Measurements from ENCODE around the gene RERE.

RERE gene

GRCh38 chr1:8439015-8439702 is 378.3 kb downstream of the RERE start:
- Histone ChIP-seq H2BK120ac (ENCODE audit: low read depth, low read length) (no peak overlapping the region), H3K14ac (ENCODE audit: low read length) (no peak overlapping the region), H3K23ac (ENCODE audit: low read depth, low read length, poor library complexity) (no peak overlapping the region), H4K91ac (ENCODE audit: low read depth, low read length, poor library complexity) (no peak overlapping the region), H2BK15ac (ENCODE audit: low read length) (no peak overlapping the region), H4K8ac (ENCODE audit: low read depth, low read length) (no peak overlapping the region), H3K4me1 (ENCODE audit: control insufficient read depth in 2 of 2, insufficient read depth in 1 of 2, low read depth in 1 of 2, low read length in 2 of 2) (peaks cover 11 to 32% of the 10 kb centered on the region in 2 donors), H3K4me2 (ENCODE audit: insufficient read depth, low read length, poor library complexity, severe bottlenecking) (no peak overlapping the region), H3K9ac (ENCODE audit: low read depth, low read length, poor library complexity) (no peak overlapping the region), H2AK5ac (ENCODE audit: low read depth, low read length) (no peak overlapping the region), H3K4me3 (ENCODE audit: low read length in 2 of 2) (no peak overlapping the region), H3K27ac (replicated peaks; ENCODE audit: low read length) (no peak overlapping the region), H2BK5ac (ENCODE audit: low read length) (no peak overlapping the region), H3K9me3 (replicated peaks in 1 of 2; ENCODE audit: control insufficient read depth in 2 of 2, insufficient read depth in 1 of 2, low read depth in 1 of 2, low read length in 2 of 2) (no peaks in the 10 kb centered on the region), H3K18ac (ENCODE audit: low read length) (no peak overlapping the region), H3K36me3 (replicated peaks in 1 of 2; ENCODE audit: control insufficient read depth in 2 of 2, insufficient read depth in 2 of 2, low read length in 2 of 2) (peaks cover 0 to 11% of the 10 kb centered on the region in 2 donors), H2AFZ (ENCODE audit: low read length) (no peak overlapping the region), H3K27me3 (ENCODE audit: control insufficient read depth in 3 of 3, insufficient read depth in 3 of 3, low read depth in 1 of 3, low read length in 3 of 3) (no peaks in the 10 kb centered on the region), H2BK12ac (ENCODE audit: low read length) (no peak overlapping the region), H3K4ac (ENCODE audit: low read length) (no peak overlapping the region), H3K79me1 (ENCODE audit: low read depth, low read length) (peaks cover 5% of the 10 kb centered on the region)
- no peak for DNase-seq (ENCODE audit: low spot score)
- WGBS, 2 donors (ENCODE audit: extremely low coverage in 2 of 2, insufficient read length in 2 of 2, insufficient replicate concordance in 1 of 2): no CpG with 5 or more reads among the region's 8 CpGs

- no peaks in the 10 kb centered on the region for H3K79me1 ChIP-seq (ENCODE audit: low read depth, low read length)
- H3K9me3 ChIP-seq (replicated peaks in 1 of 2; ENCODE audit: control insufficient read depth in 2 of 2, insufficient read depth in 1 of 2, low read depth in 1 of 2, low read length in 2 of 2): no peaks in the 10 kb centered on the region
- no CpG with 5 or more reads among the region's 4 CpGs for WGBS, 2 donors (ENCODE audit: extremely low coverage in 2 of 2, insufficient read length in 2 of 2, insufficient replicate concordance in 1 of 2)
- H4K91ac ChIP-seq (ENCODE audit: low read depth, low read length, poor library complexity): no peak overlapping the region
- H3K27me3 ChIP-seq (ENCODE audit: control insufficient read depth in 3 of 3, insufficient read depth in 3 of 3, low read depth in 1 of 3, low read length in 3 of 3): no peaks in the 10 kb centered on the region
- no peak overlapping the region for H2BK12ac ChIP-seq (ENCODE audit: low read length)
- no peak overlapping the region for H4K8ac ChIP-seq (ENCODE audit: low read depth, low read length)
- H2BK120ac ChIP-seq (ENCODE audit: low read depth, low read length): no peak overlapping the region
- H2BK15ac ChIP-seq (ENCODE audit: low read length): no peak overlapping the region
- no peak overlapping the region for H3K9ac ChIP-seq (ENCODE audit: low read depth, low read length, poor library complexity)
- DNase-seq (ENCODE audit: low spot score): no peak
- no peak overlapping the region for H3K4ac ChIP-seq (ENCODE audit: low read length)
- H3K18ac ChIP-seq (ENCODE audit: low read length): no peak overlapping the region
- no peak overlapping the region for H3K14ac ChIP-seq (ENCODE audit: low read length)
- no peak overlapping the region for H3K4me2 ChIP-seq (ENCODE audit: insufficient read depth, low read length, poor library complexity, severe bottlenecking)
- H3K36me3 ChIP-seq (replicated peaks in 1 of 2; ENCODE audit: control insufficient read depth in 2 of 2, insufficient read depth in 2 of 2, low read length in 2 of 2): peaks cover 0 to 9% of the 10 kb centered on the region in 2 donors
- peaks cover 11 to 32% of the 10 kb centered on the region in 2 donors for H3K4me1 ChIP-seq (ENCODE audit: control insufficient read depth in 2 of 2, insufficient read depth in 1 of 2, low read depth in 1 of 2, low read length in 2 of 2)
- no peak overlapping the region for H3K27ac ChIP-seq (replicated peaks; ENCODE audit: low read length)
- H2AFZ ChIP-seq (ENCODE audit: low read length): no peak overlapping the region
- H2AK5ac ChIP-seq (ENCODE audit: low read depth, low read length): no peak overlapping the region
- no peak overlapping the region for H2BK5ac ChIP-seq (ENCODE audit: low read length)
- no peak overlapping the region for H3K4me3 ChIP-seq (ENCODE audit: low read length in 2 of 2)
- no peak overlapping the region for H3K23ac ChIP-seq (ENCODE audit: low read depth, low read length, poor library complexity)
Observed at GRCh38 chr1:8438489-8438888, 379.0 kb downstream of the RERE start.

GRCh38 chr1:8437347-8437746 is 380.1 kb downstream of the RERE start:
- H2AFZ ChIP-seq (ENCODE audit: low read length): no peak overlapping the region
- H3K27ac ChIP-seq (replicated peaks; ENCODE audit: low read length): no peak overlapping the region
- H3K18ac ChIP-seq (ENCODE audit: low read length): no peak overlapping the region
- no peak overlapping the region for H4K91ac ChIP-seq (ENCODE audit: low read depth, low read length, poor library complexity)
- H2BK120ac ChIP-seq (ENCODE audit: low read depth, low read length): no peak overlapping the region
- no peak overlapping the region for H3K23ac ChIP-seq (ENCODE audit: low read depth, low read length, poor library complexity)
- no CpG with 5 or more reads among the region's 4 CpGs for WGBS, 2 donors (ENCODE audit: extremely low coverage in 2 of 2, insufficient read length in 2 of 2, insufficient replicate concordance in 1 of 2)
- no peak overlapping the region for H3K4ac ChIP-seq (ENCODE audit: low read length)
- no peak overlapping the region for H2AK5ac ChIP-seq (ENCODE audit: low read depth, low read length)
- H3K9ac ChIP-seq (ENCODE audit: low read depth, low read length, poor library complexity): no peak overlapping the region
- no peak overlapping the region for H3K4me3 ChIP-seq (ENCODE audit: low read length in 2 of 2)
- no peak for DNase-seq (ENCODE audit: low spot score)
- H3K27me3 ChIP-seq (ENCODE audit: control insufficient read depth in 3 of 3, insufficient read depth in 3 of 3, low read depth in 1 of 3, low read length in 3 of 3): no peaks in the 10 kb centered on the region
- no peak overlapping the region for H2BK12ac ChIP-seq (ENCODE audit: low read length)
- no peak overlapping the region for H3K4me2 ChIP-seq (ENCODE audit: insufficient read depth, low read length, poor library complexity, severe bottlenecking)
- H4K8ac ChIP-seq (ENCODE audit: low read depth, low read length): no peak overlapping the region
- H3K4me1 ChIP-seq (ENCODE audit: control insufficient read depth in 2 of 2, insufficient read depth in 1 of 2, low read depth in 1 of 2, low read length in 2 of 2): peaks cover 11 to 32% of the 10 kb centered on the region in 2 donors
- H3K79me1 ChIP-seq (ENCODE audit: low read depth, low read length): no peaks in the 10 kb centered on the region
- no peak overlapping the region for H3K14ac ChIP-seq (ENCODE audit: low read length)
- H2BK5ac ChIP-seq (ENCODE audit: low read length): no peak overlapping the region
- H3K36me3 ChIP-seq (replicated peaks in 1 of 2; ENCODE audit: control insufficient read depth in 2 of 2, insufficient read depth in 2 of 2, low read length in 2 of 2): peaks cover 0 to 9% of the 10 kb centered on the region in 2 donors
- H2BK15ac ChIP-seq (ENCODE audit: low read length): no peak overlapping the region
- H3K9me3 ChIP-seq (replicated peaks in 1 of 2; ENCODE audit: control insufficient read depth in 2 of 2, insufficient read depth in 1 of 2, low read depth in 1 of 2, low read length in 2 of 2): no peaks in the 10 kb centered on the region

GRCh38 chr1:8435569-8436071 is 381.8 kb downstream of the RERE start:
- WGBS, 2 donors (ENCODE audit: extremely low coverage in 2 of 2, insufficient read length in 2 of 2, insufficient replicate concordance in 1 of 2): no CpG with 5 or more reads among the region's 3 CpGs
- Histone ChIP-seq H2BK120ac (ENCODE audit: low read depth, low read length) (no peak overlapping the region), H3K27me3 (ENCODE audit: control insufficient read depth in 3 of 3, insufficient read depth in 3 of 3, low read depth in 1 of 3, low read length in 3 of 3) (no peaks in the 10 kb centered on the region), H2BK12ac (ENCODE audit: low read length) (no peak overlapping the region), H4K91ac (ENCODE audit: low read depth, low read length, poor library complexity) (no peak overlapping the region), H3K4me1 (ENCODE audit: control insufficient read depth in 2 of 2, insufficient read depth in 1 of 2, low read depth in 1 of 2, low read length in 2 of 2) (peaks cover 8 to 32% of the 10 kb centered on the region in 2 donors), H3K4ac (ENCODE audit: low read length) (no peak overlapping the region), H3K36me3 (replicated peaks in 1 of 2; ENCODE audit: control insufficient read depth in 2 of 2, insufficient read depth in 2 of 2, low read length in 2 of 2) (peaks cover 0 to 15% of the 10 kb centered on the region in 2 donors), H3K4me2 (ENCODE audit: insufficient read depth, low read length, poor library complexity, severe bottlenecking) (no peak overlapping the region), H3K18ac (ENCODE audit: low read length) (no peak overlapping the region), H3K9ac (ENCODE audit: low read depth, low read length, poor library complexity) (no peak overlapping the region), H2AK5ac (ENCODE audit: low read depth, low read length) (no peak overlapping the region), H3K4me3 (ENCODE audit: low read length in 2 of 2) (no peak overlapping the region), H3K14ac (ENCODE audit: low read length) (no peak overlapping the region), H3K27ac (replicated peaks; ENCODE audit: low read length) (no peak overlapping the region), H4K8ac (ENCODE audit: low read depth, low read length) (no peak overlapping the region), H3K23ac (ENCODE audit: low read depth, low read length, poor library complexity) (no peak overlapping the region), H3K9me3 (replicated peaks in 1 of 2; ENCODE audit: control insufficient read depth in 2 of 2, insufficient read depth in 1 of 2, low read depth in 1 of 2, low read length in 2 of 2) (no peaks in the 10 kb centered on the region), H2AFZ (ENCODE audit: low read length) (no peak overlapping the region), H2BK5ac (ENCODE audit: low read length) (no peak overlapping the region), H2BK15ac (ENCODE audit: low read length) (no peak overlapping the region), H3K79me1 (ENCODE audit: low read depth, low read length) (no peaks in the 10 kb centered on the region)
- DNase-seq (ENCODE audit: low spot score): no peak

All from neuronal stem cell (in vitro differentiated cells).